Muscle of leg (tissue), 11 donors: ENCODE measurements around the gene ZNF48. TPM values are rescaled to one million over a fixed set of nuclear protein-coding genes. Genes with fewer than 3 reads are reported as not detected.
A peak's percentile ranks its signal among the peaks of the same experiment; 100 is the strongest.

ENCODE experiments used
- DNase-seq: peaks from one replicate; pipeline ENCODE4 v3.0.0; 2013
- H3K27ac ChIP-seq: one replicate; pipeline ENCODE4 v1.5.1; 2013; ENCODE audit warnings: mild to moderate bottlenecking, low read length, control low read depth
- H3K27me3 ChIP-seq: one replicate; pipeline ENCODE4 v1.6.1; 2013; ENCODE audit warnings: low read length; ENCODE audit not compliant: control insufficient read depth, insufficient read depth
- H3K36me3 ChIP-seq: one replicate; pipeline ENCODE4 v1.6.1; 2013; ENCODE audit warnings: low read length; ENCODE audit not compliant: control insufficient read depth, insufficient read depth
- H3K4me1 ChIP-seq: one replicate; pipeline ENCODE4 v1.6.1; 2013; ENCODE audit warnings: low read length; ENCODE audit not compliant: control insufficient read depth, insufficient read depth
- H3K4me3 ChIP-seq: one replicate; pipeline ENCODE4 v1.5.1; 2013; ENCODE audit warnings: low read length, control low read depth
- H3K9me3 ChIP-seq: replicated peaks from 2 replicates; pipeline ENCODE4 v1.6.1; 2013; ENCODE audit warnings: low read depth, low read length; ENCODE audit not compliant: control insufficient read depth
- WGBS: methylation state at CpG from one replicate; pipeline ENCODE4 v1.1.5; 2013; ENCODE audit warnings: missing lambda C conversion rate; ENCODE audit not compliant: insufficient coverage; 5-methylcytosine and 5-hydroxymethylcytosine counted together
- polyA plus RNA-seq, 8 donors: library from polyadenylated mRNA; unstranded; fragments of 120-200 nt; gene quantifications; one replicate each; pipeline versions ENCODE4 v1.2.1 to v1.2.3, GENCODE V29; 2013; ENCODE audit warnings: inconsistent platforms in 1 of 8, low replicate concordance in 1 of 8; ENCODE audit not compliant: insufficient read length in 8 of 8, insufficient read depth in 1 of 8
- total RNA-seq: library from RNA; stranded (reverse); fragments of 120-200 nt; gene quantifications from one replicate; pipeline ENCODE4 v1.2.4, GENCODE V29; 2013

Gene ZNF48
- total and polyA plus RNA-seq, 9 donors: 5.0 to 8.3 (median 6.6) TPM

- DNase-seq: peak; percentile 96
- Histone ChIP-seq H3K4me1 (peaks cover 39% of the 10 kb centered on the region), H3K27me3 (no peaks in the 10 kb centered on the region), H3K36me3 (peaks cover 18% of the 10 kb centered on the region), H3K27ac (peak overlapping the region; percentile 99), H3K9me3 (no peaks in the 10 kb centered on the region), H3K4me3 (peak overlapping the region; percentile 79)
- 0% methylated on average over 31 of the region's 39 CpGs for WGBS
These were observed 17.4 kb upstream of the ZNF48 start for GRCh38 chr16:30377812-30378235.

- Histone ChIP-seq H3K4me3 (peak overlapping the region; percentile 79), H3K27ac (peak overlapping the region; percentile 99), H3K36me3 (peaks cover 18% of the 10 kb centered on the region), H3K9me3 (no peaks in the 10 kb centered on the region), H3K4me1 (peaks cover 38% of the 10 kb centered on the region), H3K27me3 (no peaks in the 10 kb centered on the region)
- peak; percentile 99 for DNase-seq
- WGBS: under 1% methylated on average over 43 of the region's 67 CpGs
These were observed 16.7 kb upstream of the ZNF48 start for GRCh38 chr16:30378236-30379157.

- Histone ChIP-seq H3K27me3 (no peaks in the 10 kb centered on the region), H3K4me1 (peaks cover 41% of the 10 kb centered on the region), H3K4me3 (peak overlapping the region; percentile 79), H3K36me3 (peaks cover 18% of the 10 kb centered on the region), H3K27ac (peak overlapping the region; percentile 99), H3K9me3 (no peaks in the 10 kb centered on the region)
- peak; percentile 51 for DNase-seq
- WGBS: 9% methylated on average over 21 of the region's 27 CpGs
These were observed 15.9 kb upstream of the ZNF48 start for GRCh38 chr16:30379158-30379783.

DNA sequence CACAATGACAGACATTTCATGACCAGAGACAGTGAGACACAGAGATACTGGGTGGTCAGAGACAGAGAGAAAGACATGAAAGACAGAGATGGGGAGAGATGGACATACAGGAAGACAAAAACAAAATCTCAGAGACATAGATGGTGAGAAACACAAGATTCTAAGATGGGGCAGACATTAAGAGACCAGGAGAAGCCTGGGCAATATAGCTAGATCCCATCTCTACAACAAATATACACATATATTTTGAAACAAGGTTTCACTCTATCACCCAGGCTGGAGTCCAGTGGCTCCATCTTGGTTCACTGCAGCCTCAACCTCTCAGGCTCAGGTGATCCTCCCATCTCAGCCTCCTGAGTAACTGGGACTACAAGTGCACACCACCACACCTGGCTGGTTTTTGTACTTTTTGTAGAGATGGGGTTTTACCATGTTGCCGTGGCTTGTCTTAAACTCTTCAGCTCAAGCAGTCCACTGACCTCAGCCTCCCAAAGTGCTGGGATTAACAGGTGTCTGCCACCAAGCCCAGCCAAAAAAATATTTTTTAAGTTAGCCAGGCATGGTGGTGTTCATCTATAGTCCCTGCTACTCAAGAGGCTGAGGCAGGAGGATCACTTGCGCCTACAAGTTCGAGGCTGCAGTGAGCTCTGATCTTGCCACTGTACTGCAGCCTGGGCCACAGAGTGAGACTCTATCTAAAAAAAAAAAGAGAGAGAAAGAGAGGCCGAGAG is 15.0 kb upstream of the ZNF48 start:
- peaks cover 39% of the 10 kb centered on the region for H3K4me1 ChIP-seq
- no peaks in the 10 kb centered on the region for H3K9me3 ChIP-seq
- H3K4me3 ChIP-seq: no peak overlapping the region
- 76% methylated on average over 3 of the region's 4 CpGs for WGBS
- no peaks in the 10 kb centered on the region for H3K27me3 ChIP-seq
- peak; percentile 35 for DNase-seq
- H3K27ac ChIP-seq: no peak overlapping the region
- H3K36me3 ChIP-seq: peaks cover 18% of the 10 kb centered on the region

GRCh38 chr16:30380803-30381208 is 14.4 kb upstream of the ZNF48 start:
- peaks cover 39% of the 10 kb centered on the region for H3K4me1 ChIP-seq
- 81% methylated on average over 3 of the region's 6 CpGs for WGBS
- H3K27ac ChIP-seq: peak overlapping the region; percentile 35
- H3K4me3 ChIP-seq: no peak overlapping the region
- peaks cover 16% of the 10 kb centered on the region for H3K36me3 ChIP-seq
- peak; percentile 66 for DNase-seq
- H3K27me3 ChIP-seq: no peaks in the 10 kb centered on the region
- no peaks in the 10 kb centered on the region for H3K9me3 ChIP-seq

DNA sequence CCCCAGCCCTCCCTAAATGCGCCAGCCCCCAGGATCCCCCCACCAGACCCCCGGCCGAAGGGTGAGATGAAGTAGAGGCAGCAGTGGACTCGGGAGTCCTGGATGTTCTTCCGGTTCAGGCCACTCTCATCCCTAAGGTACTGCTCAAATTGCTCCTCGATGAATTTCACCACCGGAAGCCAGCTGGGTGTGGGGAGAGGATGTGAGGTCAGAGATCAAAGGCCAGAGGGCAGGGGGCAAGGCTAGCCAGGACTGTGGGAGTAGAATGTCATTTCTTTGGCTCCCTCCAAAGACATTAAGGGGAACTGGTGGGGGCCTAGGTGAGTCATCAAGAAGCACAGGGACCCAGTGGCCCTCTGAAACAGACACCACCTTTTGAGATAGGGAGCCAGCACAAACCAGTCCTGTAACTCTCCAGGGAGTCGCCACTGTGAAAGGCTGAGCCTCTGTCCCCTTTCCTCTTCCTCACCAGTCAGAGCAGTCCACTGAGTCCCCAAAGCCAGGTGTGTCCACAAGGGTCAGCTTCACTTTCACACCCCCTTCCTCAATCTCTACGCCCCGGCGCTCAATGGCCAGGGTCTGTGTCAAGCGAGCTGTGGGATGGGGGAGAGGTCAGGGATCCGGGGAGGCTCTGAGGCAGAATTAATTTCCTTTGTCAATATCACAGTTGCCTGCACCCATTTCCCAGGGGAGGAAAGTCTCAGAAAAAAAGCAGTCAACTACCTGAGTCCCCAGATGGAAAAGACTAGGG is 13.8 kb upstream of the ZNF48 start:
- Histone ChIP-seq H3K27ac (peak overlapping the region; percentile 35), H3K4me1 (peaks cover 35% of the 10 kb centered on the region), H3K36me3 (peaks cover 9% of the 10 kb centered on the region), H3K9me3 (no peaks in the 10 kb centered on the region), H3K27me3 (no peaks in the 10 kb centered on the region), H3K4me3 (no peak overlapping the region)
- 71% methylated on average over 3 of the region's 13 CpGs for WGBS
- peak; percentile 49 for DNase-seq

- H3K27me3 ChIP-seq: no peaks in the 10 kb centered on the region
- peaks cover 28% of the 10 kb centered on the region for H3K4me1 ChIP-seq
- H3K27ac ChIP-seq: peak within 1 kb of the TSS; percentile 35
- H3K36me3 ChIP-seq: peaks cover 2% of the 10 kb centered on the region
- H3K4me3 ChIP-seq: peak within 1 kb of the TSS; percentile 15
- no peaks in the 10 kb centered on the region for H3K9me3 ChIP-seq
- peak; percentile 35 for DNase-seq
- 75% methylated on average over 2 of the region's 12 CpGs for WGBS
These were observed 12.9 kb upstream of the ZNF48 start, which contains the start of gene SEPTIN1 for GRCh38 chr16:30382111-30382881. SEPTIN1 (minus strand) TSS chr16:30382561; CDS start chr16:30382542, 19 bp downstream.

GRCh38 chr16:30383521-30383920 is 11.7 kb upstream of the ZNF48 start:
- H3K4me1 ChIP-seq: peaks cover 21% of the 10 kb centered on the region
- 26% methylated on average over 2 of the region's 2 CpGs for WGBS
- peak overlapping the region; percentile 20 for H3K27ac ChIP-seq
- H3K27me3 ChIP-seq: no peaks in the 10 kb centered on the region
- peak; percentile 94 for DNase-seq
- no peaks in the 10 kb centered on the region for H3K9me3 ChIP-seq
- H3K4me3 ChIP-seq: no peak overlapping the region
- H3K36me3 ChIP-seq: no peaks in the 10 kb centered on the region

- H3K9me3 ChIP-seq: no peaks in the 10 kb centered on the region
- WGBS: 2% methylated on average over 27 of the region's 31 CpGs
- H3K36me3 ChIP-seq: peaks cover 18% of the 10 kb centered on the region
- H3K4me3 ChIP-seq: peak overlapping the region; percentile 77
- peak overlapping the region; percentile 95 for H3K27ac ChIP-seq
- H3K27me3 ChIP-seq: no peaks in the 10 kb centered on the region
- DNase-seq: peak; percentile 68
- H3K4me1 ChIP-seq: peaks cover 20% of the 10 kb centered on the region
These were observed 547 bp upstream of the ZNF48 start for GRCh38 chr16:30394592-30395154.
